ENCODE measurements around the gene ACMSD.
"Not testable (repeated sequence)": the region's sequence is repeated elsewhere in the genome, so short reads cannot be mapped to it uniquely, and the experiment has no call there.

ACMSD gene

DNA sequence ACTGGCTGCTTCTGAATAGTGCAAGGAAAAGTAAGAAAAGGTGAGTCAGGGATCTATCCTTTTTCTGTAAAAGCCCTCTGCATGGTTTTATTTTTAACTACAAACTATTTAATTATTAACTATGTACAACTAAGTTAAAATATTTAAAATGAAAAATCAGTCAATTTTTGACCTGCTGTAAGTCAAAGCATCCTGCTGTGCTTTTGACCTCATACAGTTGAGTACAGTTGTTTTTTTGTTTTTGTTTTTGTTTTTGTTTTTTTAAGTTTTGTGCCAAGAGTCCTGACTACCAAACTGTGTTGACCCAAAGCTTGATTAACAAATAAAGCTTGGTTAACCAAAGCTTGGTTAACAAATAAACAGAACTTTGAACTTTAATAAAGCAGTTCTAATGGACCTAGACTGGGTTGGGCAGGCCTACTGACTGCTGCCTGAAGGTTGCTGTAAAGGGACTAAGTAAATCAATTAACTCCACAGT lies at the start of gene ACMSD:
Gene ACMSD, plus strand, starts transcription at position 474 of the 478 bp plus-strand sequence. CDS start 67 bp downstream, outside the sequence.
- DNase-seq: no peak

DNA sequence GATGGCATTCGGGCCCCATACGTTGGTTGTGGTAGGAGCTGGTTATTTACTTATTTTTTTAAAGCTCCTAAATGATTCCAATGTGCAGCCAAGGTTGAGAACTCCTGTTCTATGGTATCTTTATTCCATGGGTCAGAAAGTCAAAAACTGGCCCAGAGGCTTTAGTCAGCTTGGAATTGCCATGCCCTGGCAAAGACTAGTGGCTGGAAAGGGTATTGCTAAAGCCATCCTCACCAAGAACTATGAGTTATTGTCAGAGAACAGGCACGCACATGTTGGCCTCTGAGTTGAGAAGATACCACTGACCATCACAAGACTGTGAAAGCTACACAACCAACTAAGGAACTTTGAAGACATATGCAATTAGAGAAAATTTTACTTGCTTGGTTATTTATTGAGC lies 47.9 kb upstream of the ACMSD start:
- DNase-seq: no peak

DNA sequence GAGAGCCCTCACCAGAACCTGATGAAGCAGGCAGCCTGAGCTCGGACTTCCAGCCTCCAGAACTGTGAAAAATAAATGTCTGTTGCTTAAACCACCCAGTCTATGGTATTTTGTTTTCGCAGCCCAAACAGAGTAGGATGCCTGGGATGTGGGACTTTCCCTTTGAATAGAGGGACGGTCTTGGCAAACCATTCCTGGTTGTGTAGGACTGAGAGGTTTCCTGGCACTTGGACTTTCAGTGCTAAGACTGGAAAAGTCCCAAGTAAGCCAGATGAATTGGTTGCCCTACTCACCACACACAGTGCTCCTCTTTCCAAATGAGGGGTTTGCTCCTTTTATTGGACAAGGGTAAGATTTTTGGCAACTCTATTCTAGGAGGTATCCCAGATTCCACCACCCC lies 46.8 kb upstream of the ACMSD start:
- DNase-seq: no peak

DNA sequence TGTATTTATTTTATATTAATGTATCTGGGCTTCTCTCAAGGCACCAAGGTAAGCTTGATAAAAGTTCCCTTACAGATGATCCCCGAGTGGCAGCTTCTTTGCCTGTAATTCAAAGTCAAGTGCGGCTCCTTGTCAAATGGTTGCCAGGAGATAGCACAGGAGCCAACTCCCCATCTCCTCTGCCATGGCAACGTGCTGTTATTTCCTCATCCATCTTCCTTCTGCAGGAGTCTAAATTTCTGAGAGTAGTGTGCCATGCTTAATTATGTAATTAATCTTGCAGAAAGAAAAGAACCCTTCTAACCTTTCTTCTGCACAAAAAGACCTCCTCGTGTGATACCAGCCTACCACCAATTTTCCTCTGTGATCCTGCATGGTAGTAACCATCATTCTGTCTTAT lies 46.2 kb upstream of the ACMSD start:
- no peak for DNase-seq

DNA sequence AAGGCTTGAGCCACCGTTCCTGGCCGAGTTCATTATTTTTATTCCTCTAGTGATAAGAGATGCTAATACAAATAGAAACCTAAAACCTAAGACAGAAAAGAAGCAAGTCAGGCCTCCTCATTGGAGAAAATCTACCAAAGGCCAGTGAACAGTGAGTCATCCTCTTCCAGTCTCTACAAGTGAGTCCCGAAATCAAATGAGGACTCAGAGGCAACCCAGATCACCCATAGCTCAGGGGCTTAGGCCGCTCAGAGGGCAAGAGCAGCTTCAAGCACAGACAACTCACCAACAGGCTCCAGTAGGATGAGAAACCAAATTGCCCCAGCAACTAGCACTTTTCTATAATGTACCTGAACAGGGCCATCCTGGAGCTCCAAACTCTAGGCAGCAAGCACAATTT lies 42.7 kb upstream of the ACMSD start:
- no peak for DNase-seq

GRCh38 chr2:134796373-134796772 lies 42.0 kb upstream of the ACMSD start:
- no peak for DNase-seq

DNA sequence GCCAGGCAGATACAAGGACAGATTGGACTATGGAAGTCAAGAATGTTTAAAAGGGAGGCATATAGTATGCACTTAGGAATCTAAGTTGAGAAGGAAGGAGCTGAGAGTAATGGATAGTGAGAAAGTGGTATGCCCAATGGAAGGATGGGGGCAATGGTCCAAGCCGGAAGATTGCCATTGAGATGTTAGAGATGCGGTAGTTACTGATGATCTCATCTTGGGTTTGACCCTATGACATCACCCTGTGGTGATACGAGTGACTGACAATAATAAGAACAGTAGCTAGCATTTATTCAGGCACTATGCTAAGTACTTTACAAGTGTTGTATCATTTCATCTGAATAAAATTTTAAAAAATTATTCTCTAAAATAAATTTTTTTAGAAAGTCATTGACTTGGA lies 38.5 kb upstream of the ACMSD start:
- no peak for DNase-seq

- no peak for DNase-seq
Measured at GRCh38 chr2:134800341-134800740, 38.1 kb upstream of the ACMSD start.

DNA sequence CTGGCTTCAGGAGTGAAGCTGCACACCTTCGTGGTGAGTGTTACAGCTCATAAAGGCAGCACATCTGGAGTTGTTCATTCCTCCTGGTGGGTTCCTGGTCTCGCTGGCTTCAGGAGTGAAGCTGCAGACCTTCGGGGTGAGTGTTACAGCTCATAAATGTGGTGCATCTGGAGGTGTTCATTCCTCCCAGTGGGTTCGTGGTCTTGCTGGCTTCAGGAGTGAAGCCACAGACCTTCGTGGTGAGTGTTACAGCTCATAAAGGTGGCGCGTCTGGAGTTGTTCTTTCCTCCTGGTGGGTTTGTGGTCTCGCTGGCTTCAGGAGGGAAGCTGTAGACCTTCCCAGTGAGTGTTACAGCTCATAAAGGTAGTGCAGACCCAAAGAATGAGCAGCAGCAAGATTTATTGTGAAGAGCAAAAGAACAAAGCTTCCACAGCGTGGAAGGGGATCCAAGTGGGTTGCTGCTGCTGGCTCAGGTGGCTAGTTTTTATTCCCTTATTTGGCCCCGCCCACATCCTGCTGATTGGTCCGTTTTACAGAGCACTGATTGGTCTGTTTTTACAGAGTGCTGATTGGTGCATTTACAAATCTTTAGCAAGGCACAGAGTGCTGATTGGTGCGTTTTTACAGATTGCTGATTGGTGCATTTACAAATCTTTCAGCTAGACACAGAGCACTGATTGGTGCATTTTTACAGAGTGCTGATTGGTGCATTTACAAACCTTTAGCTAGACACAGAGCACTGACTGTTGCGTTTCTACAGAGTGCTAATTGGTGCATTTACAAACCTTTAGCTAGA lies 34.6 kb upstream of the ACMSD start:
- DNase-seq: not testable (repeated sequence)

GRCh38 chr2:134815741-134816140 lies 22.7 kb upstream of the ACMSD start:
- DNase-seq: no peak

- DNase-seq: no peak
Measured at GRCh38 chr2:134818321-134818720, 20.1 kb upstream of the ACMSD start.

DNA sequence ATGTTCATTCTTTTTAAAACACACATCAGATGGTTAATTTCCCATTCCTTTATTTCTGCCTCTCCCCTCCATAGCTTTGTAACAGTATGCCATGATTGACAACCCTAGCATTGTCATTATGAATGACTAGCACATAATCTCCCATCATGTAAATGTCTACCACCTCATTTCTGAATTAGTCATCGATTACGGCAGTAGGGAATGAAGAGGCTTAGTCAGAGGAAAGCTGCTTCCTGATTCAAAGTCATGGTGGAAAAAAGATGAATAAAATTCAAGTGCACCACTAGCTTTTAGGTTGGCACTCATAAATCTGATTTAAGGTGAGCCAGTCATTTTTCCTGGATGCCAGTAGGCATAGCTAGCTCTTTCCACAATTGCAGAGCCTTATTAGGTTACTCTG lies 19.1 kb upstream of the ACMSD start:
- DNase-seq: no peak

DNA sequence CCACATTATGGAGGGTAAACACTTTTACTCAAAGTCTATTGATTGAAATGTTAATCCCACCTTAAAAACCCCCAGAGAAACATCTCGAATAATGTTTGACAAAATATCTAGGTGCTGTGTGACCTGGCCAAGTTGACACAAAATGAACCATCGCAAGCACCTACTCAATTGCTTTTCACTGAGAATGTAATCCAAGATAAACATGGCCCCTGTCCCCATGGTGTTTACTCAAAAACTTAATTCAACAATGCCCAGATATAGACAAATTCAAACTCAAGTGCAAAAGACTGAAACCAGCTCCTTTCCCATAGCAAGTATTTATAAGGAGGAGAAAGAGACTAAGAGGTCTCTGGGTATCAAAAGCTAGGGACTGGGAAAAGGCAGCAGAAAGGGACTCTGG lies 15.0 kb upstream of the ACMSD start:
- DNase-seq: no peak

- no peak for DNase-seq
Measured at GRCh38 chr2:134823832-134824231, 14.6 kb upstream of the ACMSD start.

GRCh38 chr2:134825716-134826115 lies 12.7 kb upstream of the ACMSD start:
- not testable (repeated sequence) for DNase-seq

GRCh38 chr2:134835471-134835870 lies 2.9 kb upstream of the ACMSD start:
- no peak for DNase-seq

GRCh38 chr2:134836986-134837385 lies 1.4 kb upstream of the ACMSD start:
- DNase-seq: no peak

- no peak for DNase-seq
Measured at GRCh38 chr2:134839649-134840048, 1.2 kb downstream of the ACMSD start.

DNA sequence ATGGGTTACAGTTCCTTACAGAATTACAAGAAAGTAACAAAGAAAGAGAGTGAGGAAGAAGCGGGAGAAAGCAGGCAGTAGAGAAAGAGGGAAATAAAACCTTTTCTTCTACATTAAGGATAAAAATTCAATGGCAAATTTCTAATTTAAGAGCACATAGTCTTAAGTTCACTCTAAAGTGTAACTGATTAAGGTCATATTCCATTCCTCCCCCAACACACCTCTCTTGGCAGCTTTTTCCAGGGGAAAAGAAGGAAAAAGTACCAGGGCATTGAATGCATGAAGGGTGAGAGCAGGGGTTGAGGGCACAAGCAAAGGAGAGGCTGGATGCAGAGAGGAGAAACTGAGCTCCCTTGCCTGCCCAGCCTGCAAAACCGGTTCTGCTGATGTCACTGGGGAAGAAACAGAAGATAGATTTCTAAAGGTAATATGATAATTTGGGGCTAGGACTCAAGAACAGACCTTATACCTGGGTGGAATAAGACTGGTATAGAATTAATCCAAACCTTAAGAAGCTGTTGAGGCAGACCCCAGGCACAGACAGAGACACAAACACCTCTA lies 4.6 kb downstream of the ACMSD start:
- DNase-seq: no peak

DNA sequence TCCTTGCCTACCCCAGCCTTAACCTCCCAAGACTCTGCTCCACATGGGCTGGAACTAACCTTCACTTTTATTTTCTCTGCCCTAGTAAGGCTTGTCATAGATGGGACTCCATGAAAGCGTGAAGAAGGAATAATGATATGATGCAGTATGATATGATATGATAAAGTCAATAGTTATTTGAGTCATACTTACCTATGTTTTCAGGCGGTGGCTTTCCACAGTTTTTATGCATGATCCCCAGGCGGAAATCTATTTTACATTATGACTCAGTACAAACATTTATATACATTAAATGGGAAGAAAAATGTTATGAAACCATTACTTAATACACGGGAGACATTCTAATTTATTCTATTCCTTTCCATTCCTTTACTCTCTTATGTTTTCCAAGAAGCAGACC lies 5.6 kb downstream of the ACMSD start:
- no peak for DNase-seq

- DNase-seq: no peak
Measured at GRCh38 chr2:134845028-134845427, 6.6 kb downstream of the ACMSD start.

DNA sequence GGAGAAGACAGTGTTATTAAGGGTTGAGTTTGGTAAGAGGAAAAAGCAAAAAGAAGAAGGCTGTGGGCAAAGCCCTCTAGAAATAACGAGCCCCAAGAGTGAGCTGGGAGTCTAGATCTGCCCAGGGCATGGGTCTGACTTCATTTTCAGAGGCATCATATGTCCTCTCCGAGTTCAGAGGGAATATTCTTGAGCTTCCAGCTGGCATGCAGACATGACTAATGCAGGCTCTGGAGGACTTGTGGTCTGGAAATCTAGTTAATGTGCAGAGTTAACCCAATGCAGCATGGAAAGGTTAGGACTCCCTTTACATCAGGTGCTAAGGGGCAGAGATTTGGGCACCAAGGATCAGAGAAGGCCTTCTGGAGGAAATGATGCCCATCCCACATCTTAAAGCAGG lies 7.3 kb downstream of the ACMSD start:
- DNase-seq: no peak

GRCh38 chr2:134846213-134846612 lies 7.8 kb downstream of the ACMSD start:
- DNase-seq: no peak

DNA sequence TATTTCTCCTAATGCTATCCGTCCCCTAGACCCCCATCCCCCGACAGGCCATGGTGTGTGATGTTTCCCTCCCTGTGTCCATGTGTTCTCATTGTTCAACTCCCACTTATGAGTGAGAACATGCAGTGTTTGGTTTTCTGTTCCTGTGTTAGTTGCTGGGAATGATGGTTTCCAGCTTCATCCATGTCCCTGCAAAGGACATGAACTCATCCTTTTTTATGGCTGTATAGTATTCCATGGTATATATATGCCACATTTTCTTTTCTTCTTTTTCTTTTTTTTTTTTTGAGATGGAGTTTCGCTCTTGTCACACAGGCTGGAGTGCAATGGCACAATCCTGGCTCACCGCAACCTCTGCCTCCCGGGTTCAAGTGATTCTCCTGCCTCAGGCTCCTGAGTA lies 9.2 kb downstream of the ACMSD start:
- DNase-seq: not testable (repeated sequence)

GRCh38 chr2:134852518-134852917 lies 14.1 kb downstream of the ACMSD start:
- DNase-seq: no peak
